ENCODE data around the gene CD2.

CD2 gene

DNA sequence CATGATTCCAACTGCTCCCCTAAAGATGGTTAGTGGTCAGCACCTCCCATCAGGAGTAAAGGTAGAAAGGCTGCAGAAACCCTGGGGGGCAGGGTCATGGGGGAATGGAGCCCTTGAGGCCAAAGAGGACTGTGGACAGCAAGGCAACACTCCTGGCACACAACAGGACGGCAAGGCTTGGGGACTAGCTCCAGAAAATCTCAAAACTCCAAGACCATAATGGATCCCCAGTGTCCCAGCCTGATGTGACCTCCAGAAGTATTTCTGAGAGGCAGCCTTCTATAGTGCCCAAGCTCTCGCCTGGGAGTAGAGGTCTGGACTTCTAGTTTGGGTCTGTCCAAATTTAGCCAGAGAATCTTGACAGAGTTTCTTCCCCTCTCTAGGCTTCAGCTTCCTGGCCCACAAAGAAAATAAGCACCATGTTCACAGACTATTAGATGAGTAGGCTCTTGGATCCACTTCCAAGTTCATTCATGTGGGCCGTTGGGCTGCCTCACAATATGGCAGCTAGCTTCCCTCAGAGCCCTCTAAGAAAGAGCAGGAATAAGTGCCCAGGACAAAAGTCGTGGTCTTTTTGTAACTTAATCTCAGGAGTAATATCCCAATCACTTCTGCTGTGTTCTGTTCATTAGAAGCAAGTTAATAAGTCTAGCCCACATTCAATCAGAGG is 6.9 kb downstream of the CD2 start:
- H3K4me3 ChIP-seq (ENCODE audit: low read depth, low read length) = no peak overlapping the region
- TF ChIP-seq, protein P1, sequence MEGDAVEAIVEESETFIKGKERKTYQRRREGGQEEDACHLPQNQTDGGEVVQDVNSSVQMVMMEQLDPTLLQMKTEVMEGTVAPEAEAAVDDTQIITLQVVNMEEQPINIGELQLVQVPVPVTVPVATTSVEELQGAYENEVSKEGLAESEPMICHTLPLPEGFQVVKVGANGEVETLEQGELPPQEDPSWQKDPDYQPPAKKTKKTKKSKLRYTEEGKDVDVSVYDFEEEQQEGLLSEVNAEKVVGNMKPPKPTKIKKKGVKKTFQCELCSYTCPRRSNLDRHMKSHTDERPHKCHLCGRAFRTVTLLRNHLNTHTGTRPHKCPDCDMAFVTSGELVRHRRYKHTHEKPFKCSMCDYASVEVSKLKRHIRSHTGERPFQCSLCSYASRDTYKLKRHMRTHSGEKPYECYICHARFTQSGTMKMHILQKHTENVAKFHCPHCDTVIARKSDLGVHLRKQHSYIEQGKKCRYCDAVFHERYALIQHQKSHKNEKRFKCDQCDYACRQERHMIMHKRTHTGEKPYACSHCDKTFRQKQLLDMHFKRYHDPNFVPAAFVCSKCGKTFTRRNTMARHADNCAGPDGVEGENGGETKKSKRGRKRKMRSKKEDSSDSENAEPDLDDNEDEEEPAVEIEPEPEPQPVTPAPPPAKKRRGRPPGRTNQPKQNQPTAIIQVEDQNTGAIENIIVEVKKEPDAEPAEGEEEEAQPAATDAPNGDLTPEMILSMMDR (IDR thresholded peaks at IDR 0.05; ENCODE audit: low read depth, low read length) = no peak

DNA sequence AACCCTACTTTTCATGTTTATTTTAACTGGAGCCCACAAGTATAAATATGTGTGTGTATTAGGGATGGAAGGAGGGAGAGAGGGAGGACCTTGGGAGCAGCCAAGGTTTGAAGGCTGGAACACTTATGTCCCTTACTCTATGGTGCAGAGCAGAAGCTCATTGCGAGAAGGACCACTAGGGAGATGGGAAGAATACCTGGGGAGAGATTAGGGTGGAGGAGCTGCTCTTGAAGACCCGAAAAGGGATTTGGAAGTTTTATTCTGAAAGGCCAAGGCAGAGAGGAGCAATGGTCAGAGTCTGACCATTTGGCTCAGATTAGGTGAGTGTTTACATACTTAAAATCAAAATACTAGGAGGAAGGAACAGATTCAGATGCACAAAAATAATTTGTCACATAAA is 8.1 kb downstream of the CD2 start:
- TF ChIP-seq, protein P1 (IDR thresholded peaks at IDR 0.05; ENCODE audit: low read depth, low read length) = no peak
- H3K4me3 ChIP-seq (ENCODE audit: low read depth, low read length) = no peak overlapping the region

DNA sequence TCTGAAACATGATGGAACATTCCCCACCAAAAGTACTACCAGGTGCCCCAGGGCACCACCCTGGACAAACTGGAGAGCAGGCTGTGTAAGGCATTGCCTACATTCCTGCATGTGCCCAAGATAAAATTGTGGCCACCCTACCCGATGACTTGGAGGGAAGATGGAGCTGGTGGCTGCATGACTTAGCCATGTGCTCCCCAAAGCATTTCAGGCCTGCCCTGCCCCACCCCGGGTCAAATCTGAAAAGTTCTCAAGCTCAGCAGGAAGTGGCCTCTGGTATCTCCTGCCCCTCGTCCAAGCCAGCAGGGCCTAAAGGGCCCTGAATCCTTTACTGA is 8.5 kb downstream of the CD2 start:
- TF ChIP-seq, protein P1 (IDR thresholded peaks at IDR 0.05; ENCODE audit: low read depth, low read length) = no peak
- no peak overlapping the region for H3K4me3 ChIP-seq (ENCODE audit: low read depth, low read length)

DNA sequence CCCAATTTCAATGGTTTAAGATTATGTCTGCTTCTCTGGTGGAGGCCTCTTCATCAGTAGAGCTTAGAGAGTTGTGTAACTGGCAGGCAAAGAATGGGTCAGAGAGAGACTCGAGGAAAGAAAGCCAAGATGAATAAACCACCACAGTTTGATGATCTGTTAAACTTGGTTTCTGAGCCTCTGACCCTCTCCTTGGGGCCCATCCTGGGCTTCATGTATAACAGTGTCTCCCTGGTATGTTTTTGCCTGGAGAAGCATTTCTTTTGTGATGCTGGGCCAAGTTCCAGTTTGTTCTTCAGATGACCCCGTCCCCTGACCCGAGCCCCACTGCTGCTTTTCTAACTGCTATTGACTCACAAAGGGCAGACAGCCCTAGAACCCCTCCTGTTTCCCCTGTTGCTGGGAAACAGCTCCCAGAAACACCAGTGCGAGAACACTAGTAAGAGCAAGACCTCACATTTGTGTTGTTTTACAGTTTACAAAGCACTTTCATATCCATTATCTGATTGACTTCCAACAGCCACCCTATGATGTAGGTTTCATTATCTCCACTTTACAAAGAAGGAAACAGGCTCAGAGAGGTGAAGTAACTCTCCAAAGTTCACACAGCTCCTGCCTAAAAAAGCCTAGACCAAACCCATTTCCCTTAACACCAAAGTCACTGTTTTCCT is 9.0 kb downstream of the CD2 start:
- TF ChIP-seq, protein P1 (IDR thresholded peaks at IDR 0.05; ENCODE audit: low read depth, low read length) = no peak
- H3K4me3 ChIP-seq (ENCODE audit: low read depth, low read length) = no peak overlapping the region

DNA sequence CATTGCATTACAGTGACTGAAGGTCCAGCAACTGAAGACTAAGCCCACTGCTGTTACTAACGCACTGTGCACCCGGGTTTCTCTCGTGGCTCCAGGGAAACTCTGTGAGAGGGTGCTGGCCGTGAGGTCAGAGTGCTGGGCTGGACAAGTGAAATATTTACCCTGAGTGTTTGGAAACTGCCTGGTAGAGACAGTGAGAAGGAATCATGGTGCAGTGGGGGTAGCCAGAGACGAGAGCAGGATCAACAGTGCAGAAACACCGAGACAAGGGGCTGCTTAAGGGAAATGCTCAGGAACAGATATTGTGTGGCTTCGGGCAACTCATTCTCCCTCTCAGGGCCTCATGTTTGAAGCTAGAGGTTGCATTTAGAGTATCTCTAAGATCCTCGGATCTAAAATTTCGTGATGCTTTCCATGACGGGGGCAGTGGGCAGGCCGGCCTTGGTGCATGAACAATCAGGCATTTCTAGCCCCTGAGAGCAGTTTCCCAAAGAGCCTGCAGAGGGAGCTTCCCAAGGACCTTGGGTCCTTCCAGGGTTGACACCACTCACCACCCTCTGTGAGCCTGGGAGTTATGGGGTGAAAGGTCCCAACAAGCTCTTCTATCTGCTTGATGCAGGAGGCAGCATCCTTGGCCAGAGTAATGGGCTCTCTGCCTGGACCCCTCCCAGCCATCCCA is 9.7 kb downstream of the CD2 start:
- H3K4me3 ChIP-seq (ENCODE audit: low read depth, low read length) = no peak overlapping the region
- TF ChIP-seq, protein P1 (IDR thresholded peaks at IDR 0.05; ENCODE audit: low read depth, low read length) = peak; percentile 16; the same call in 1 of the 2 replicates

DNA sequence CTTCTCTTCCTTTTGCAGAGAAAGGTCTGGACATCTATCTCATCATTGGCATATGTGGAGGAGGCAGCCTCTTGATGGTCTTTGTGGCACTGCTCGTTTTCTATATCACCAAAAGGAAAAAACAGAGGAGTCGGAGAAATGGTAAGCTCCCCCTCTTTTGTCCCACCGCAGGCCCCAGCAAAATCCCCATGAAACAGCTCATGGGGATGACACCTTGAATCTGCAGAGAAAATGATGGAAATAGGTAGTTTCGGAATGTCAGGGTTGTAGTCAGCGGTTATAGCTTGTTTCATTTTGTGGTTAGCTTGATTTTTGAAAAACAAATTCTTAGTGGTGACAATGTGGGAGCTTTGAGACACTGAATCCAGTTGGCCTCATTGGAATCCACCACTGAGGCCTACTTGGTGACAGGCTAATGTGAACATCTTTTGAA is 10.3 kb downstream of the CD2 start:
- no peak overlapping the region for H3K4me3 ChIP-seq (ENCODE audit: low read depth, low read length)
- TF ChIP-seq, protein P1 (IDR thresholded peaks at IDR 0.05; ENCODE audit: low read depth, low read length) = no peak
